ENCODE data around the gene NINJ1. TPM values are rescaled to one million over a fixed set of nuclear protein-coding genes. Genes with fewer than 3 reads are reported as not detected.
"Not testable (repeated sequence)": the region's sequence is repeated elsewhere in the genome, so short reads cannot be mapped to it uniquely, and the experiment has no call there.

The NINJ1 gene
- total RNA-seq, 1 experiment from 2014 or later: 30.5 TPM

GRCh38 chr9:93117924-93118862, 15.9 kb downstream of the NINJ1 start:
- ChIA-PET CTCF (no interaction called here), POLR2A (ENCODE audit: unreplicated experiment) (no interaction called here)
- TF ChIP-seq CTCF (conservative IDR thresholded peaks at IDR 0.05; ENCODE audit: low read depth, low read length) (no peak), EZH2phosphoT487 (IDR thresholded peaks at IDR 0.05; ENCODE audit: borderline replicate concordance, low read length) (no peak), EZH2 (IDR thresholded peaks at IDR 0.05; ENCODE audit: low read length, unreplicated experiment) (no peak)
- Histone ChIP-seq H3K9ac (ENCODE audit: low read length) (no peak overlapping the region), H3K4me1 (ENCODE audit: insufficient read depth, low read length) (peaks cover 12% of the 10 kb centered on the region), H3K36me3 (ENCODE audit: low read depth, low read length) (no peaks in the 10 kb centered on the region; the same call in 1 of the 2 replicates), H3K79me2 (ENCODE audit: low read length) (no peaks in the 10 kb centered on the region), H3K4me3 (ENCODE audit: low read length) (no peak overlapping the region), H3K9me3 (ENCODE audit: low read length) (no peaks in the 10 kb centered on the region), H4K20me1 (ENCODE audit: low read length) (no peaks in the 10 kb centered on the region), H3F3A (ENCODE audit: low read length, unreplicated experiment) (no peaks in the 10 kb centered on the region), H2AFZ (ENCODE audit: low read length) (no peak overlapping the region), H3K4me2 (ENCODE audit: low read length) (no peak overlapping the region), H3K27me3 (ENCODE audit: low read length) (no peaks in the 10 kb centered on the region), H3K27ac (ENCODE audit: low read length) (no peak overlapping the region), H3K9me2 (replicated peaks; ENCODE audit: low read length) (no peaks in the 10 kb centered on the region)
- TSS peak; percentile 31 for BruUV-seq (replicated peaks)
- DNase-seq (no peak), ATAC-seq (no peak)
- intact Hi-C loops (cut with micrococcal nuclease): no loop called here

GRCh38 chr9:93117521-93117920, 16.5 kb downstream of the NINJ1 start:
- H3K36me3 ChIP-seq (ENCODE audit: low read depth, low read length); H3F3A ChIP-seq (ENCODE audit: low read length, unreplicated experiment); H3K79me2 ChIP-seq (ENCODE audit: low read length); POLR2A ChIA-PET (ENCODE audit: unreplicated experiment); H4K20me1 ChIP-seq (ENCODE audit: low read length); H3K9ac ChIP-seq (ENCODE audit: low read length); BruUV-seq (replicated peaks); H2AFZ ChIP-seq (ENCODE audit: low read length); H3K27ac ChIP-seq (ENCODE audit: low read length); CTCF ChIA-PET; intact Hi-C loops (cut with micrococcal nuclease); H3K27me3 ChIP-seq (ENCODE audit: low read length); H3K9me2 ChIP-seq (replicated peaks; ENCODE audit: low read length); H3K4me3 ChIP-seq (ENCODE audit: low read length); DNase-seq; H3K4me2 ChIP-seq (ENCODE audit: low read length); H3K9me3 ChIP-seq (ENCODE audit: low read length); ATAC-seq: not testable (repeated sequence)
- H3K4me1 ChIP-seq (ENCODE audit: insufficient read depth, low read length): peaks cover 12% of the 10 kb centered on the region

GRCh38 chr9:93116072-93116961, 17.7 kb downstream of the NINJ1 start:
- no peaks in the 10 kb centered on the region for H3K79me2 ChIP-seq (ENCODE audit: low read length)
- no TSS peak for BruUV-seq (replicated peaks)
- CTCF ChIA-PET: no interaction called here
- TF ChIP-seq EZH2 (IDR thresholded peaks at IDR 0.05; ENCODE audit: low read length, unreplicated experiment) (no peak), EZH2phosphoT487 (IDR thresholded peaks at IDR 0.05; ENCODE audit: borderline replicate concordance, low read length) (no peak), CTCF (conservative IDR thresholded peaks at IDR 0.05; ENCODE audit: low read depth, low read length) (no peak)
- no peak overlapping the region for H3K27ac ChIP-seq (ENCODE audit: low read length)
- POLR2A ChIA-PET (ENCODE audit: unreplicated experiment): no interaction called here
- intact Hi-C loops (cut with micrococcal nuclease): no loop called here
- H3K9me3 ChIP-seq (ENCODE audit: low read length): no peaks in the 10 kb centered on the region
- no peak overlapping the region for H3K4me3 ChIP-seq (ENCODE audit: low read length)
- no peak overlapping the region for H2AFZ ChIP-seq (ENCODE audit: low read length)
- no peaks in the 10 kb centered on the region for H4K20me1 ChIP-seq (ENCODE audit: low read length)
- peaks cover 22% of the 10 kb centered on the region for H3K4me1 ChIP-seq (ENCODE audit: insufficient read depth, low read length)
- H3K36me3 ChIP-seq (ENCODE audit: low read depth, low read length): no peaks in the 10 kb centered on the region; the same call in 1 of the 2 replicates
- H3K4me2 ChIP-seq (ENCODE audit: low read length): no peak overlapping the region
- no peaks in the 10 kb centered on the region for H3K27me3 ChIP-seq (ENCODE audit: low read length)
- DNase-seq: no peak
- no peak overlapping the region for H3K9ac ChIP-seq (ENCODE audit: low read length)
- no peak for ATAC-seq
- no peaks in the 10 kb centered on the region for H3F3A ChIP-seq (ENCODE audit: low read length, unreplicated experiment)
- H3K9me2 ChIP-seq (replicated peaks; ENCODE audit: low read length): no peaks in the 10 kb centered on the region
